ENCODE data around the gene NQO2.
A peak's percentile ranks its signal among the peaks of the same experiment; 100 is the strongest.
"Not testable (repeated sequence)": the region's sequence is repeated elsewhere in the genome, so short reads cannot be mapped to it uniquely, and the experiment has no call there.

The NQO2 gene

GRCh38 chr6:3022765-3023662 is 23.3 kb downstream of the NQO2 start:
- TF ChIP-seq ZNF274 (IDR thresholded peaks at IDR 0.05; ENCODE audit: low read depth, low read length): no peak
- peak overlapping the region; percentile 58; the same call in 1 of the 2 replicates for H3K4me3 ChIP-seq (ENCODE audit: low read length)

GRCh38 chr6:3023663-3024483 is 24.2 kb downstream of the NQO2 start:
- no peak for TF ChIP-seq ZNF274 (IDR thresholded peaks at IDR 0.05; ENCODE audit: low read depth, low read length)
- peak overlapping the region; percentile 58; the same call in 1 of the 2 replicates for H3K4me3 ChIP-seq (ENCODE audit: low read length)

GRCh38 chr6:3026791-3027626 is 27.3 kb downstream of the NQO2 start:
- H3K4me3 ChIP-seq (ENCODE audit: low read length): no peak overlapping the region; the same call in 1 of the 2 replicates
- no peak for TF ChIP-seq ZNF274 (IDR thresholded peaks at IDR 0.05; ENCODE audit: low read depth, low read length)

- not testable (repeated sequence) for H3K4me3 ChIP-seq (ENCODE audit: low read length)
Measured at GRCh38 chr6:3028156-3028555, 28.5 kb downstream of the NQO2 start.

GRCh38 chr6:3031857-3032640 is 32.4 kb downstream of the NQO2 start:
- H3K4me3 ChIP-seq (ENCODE audit: low read length): no peak overlapping the region
- no peak for TF ChIP-seq ZNF274 (IDR thresholded peaks at IDR 0.05; ENCODE audit: low read depth, low read length)

- TF ChIP-seq ZNF274 (IDR thresholded peaks at IDR 0.05; ENCODE audit: low read depth, low read length): no peak
Measured at GRCh38 chr6:3032986-3033385, 33.3 kb downstream of the NQO2 start.

GRCh38 chr6:3033652-3034051 is 34.0 kb downstream of the NQO2 start:
- no peak overlapping the region for H3K4me3 ChIP-seq (ENCODE audit: low read length)
- no peak for TF ChIP-seq ZNF274 (IDR thresholded peaks at IDR 0.05; ENCODE audit: low read depth, low read length)

More at GRCh38 chr6:3032986-3033385, 33.3 kb downstream of the NQO2 start:
- H3K4me3 ChIP-seq (ENCODE audit: low read length): no peak overlapping the region

- no peak overlapping the region for H3K4me3 ChIP-seq (ENCODE audit: low read length)
- TF ChIP-seq ZNF274 (IDR thresholded peaks at IDR 0.05; ENCODE audit: low read depth, low read length): no peak
Measured at GRCh38 chr6:3035397-3035796, 35.7 kb downstream of the NQO2 start.

- no peak overlapping the region for H3K4me3 ChIP-seq (ENCODE audit: low read length)
- no peak for TF ChIP-seq ZNF274 (IDR thresholded peaks at IDR 0.05; ENCODE audit: low read depth, low read length)
Measured at GRCh38 chr6:3036861-3037637, 37.4 kb downstream of the NQO2 start.

GRCh38 chr6:3037638-3038365 is 38.1 kb downstream of the NQO2 start:
- TF ChIP-seq ZNF274 (IDR thresholded peaks at IDR 0.05; ENCODE audit: low read depth, low read length): no peak
- no peak overlapping the region for H3K4me3 ChIP-seq (ENCODE audit: low read length)

GRCh38 chr6:3039384-3039783 is 39.7 kb downstream of the NQO2 start:
- TF ChIP-seq ZNF274 (IDR thresholded peaks at IDR 0.05; ENCODE audit: low read depth, low read length): no peak
- no peak overlapping the region for H3K4me3 ChIP-seq (ENCODE audit: low read length)

GRCh38 chr6:3041147-3041546 is 41.5 kb downstream of the NQO2 start:
- no peak for TF ChIP-seq ZNF274 (IDR thresholded peaks at IDR 0.05; ENCODE audit: low read depth, low read length)
- H3K4me3 ChIP-seq (ENCODE audit: low read length): no peak overlapping the region

Data from GM08714 (cell line).